Esophagus squamous epithelium (tissue), 4 donors: ENCODE data around the gene FBXW7.
A peak's percentile ranks its signal among the peaks of the same experiment; 100 is the strongest.

Experiments
- POLR2A ChIP-seq, 4 donors: fragments of 450-650 bp; IDR thresholded peaks; one replicate each; pipeline ENCODE4 v1.6.1; 2017; ENCODE audit warnings: antibody characterized with exemption in 4 of 4, mild to moderate bottlenecking in 4 of 4, moderate library complexity in 3 of 4
- TF ChIP-seq, protein P1 (sequence below), 6 experiments: fragments of 450-650 bp in 4 of 6; fragments of 200-600 bp in 2 of 6; sonication (generic) in 2 of 6; IDR thresholded peaks; one replicate each; pipeline ENCODE4 v1.5.1; 2016 to 2019; ENCODE audit warnings: antibody characterized with exemption in 6 of 6, mild to moderate bottlenecking in 4 of 6, moderate library complexity in 4 of 6

DNA sequence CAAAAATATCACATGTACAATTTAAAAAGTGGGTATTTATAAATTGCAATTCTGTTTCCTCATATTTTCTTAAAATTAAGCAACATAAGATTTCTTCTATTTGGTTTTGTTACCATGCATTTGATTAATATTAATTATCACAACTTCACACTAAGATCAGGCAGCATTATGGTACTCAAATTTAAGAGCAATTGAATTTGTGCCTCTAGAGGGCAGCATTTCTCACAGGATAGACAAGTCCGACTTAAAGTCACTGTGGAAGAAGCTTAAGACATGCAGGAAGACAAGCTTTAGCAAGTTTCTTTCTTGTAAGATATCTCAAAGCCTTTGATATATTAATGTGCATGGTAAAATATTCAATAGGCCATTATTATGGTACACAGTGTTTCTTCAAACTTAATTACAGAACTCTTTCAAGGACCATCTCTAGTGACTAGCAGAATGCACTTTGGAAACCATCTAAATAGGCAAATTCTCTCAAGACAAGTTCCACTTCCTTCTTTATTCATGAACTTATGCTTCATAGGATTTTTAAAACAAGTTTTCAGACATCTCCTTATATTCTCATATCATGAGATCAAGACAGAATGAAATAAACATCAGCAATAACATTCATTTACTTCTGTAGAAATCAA is 35.0 kb downstream of the FBXW7 start:
- TF ChIP-seq, protein P1, sequence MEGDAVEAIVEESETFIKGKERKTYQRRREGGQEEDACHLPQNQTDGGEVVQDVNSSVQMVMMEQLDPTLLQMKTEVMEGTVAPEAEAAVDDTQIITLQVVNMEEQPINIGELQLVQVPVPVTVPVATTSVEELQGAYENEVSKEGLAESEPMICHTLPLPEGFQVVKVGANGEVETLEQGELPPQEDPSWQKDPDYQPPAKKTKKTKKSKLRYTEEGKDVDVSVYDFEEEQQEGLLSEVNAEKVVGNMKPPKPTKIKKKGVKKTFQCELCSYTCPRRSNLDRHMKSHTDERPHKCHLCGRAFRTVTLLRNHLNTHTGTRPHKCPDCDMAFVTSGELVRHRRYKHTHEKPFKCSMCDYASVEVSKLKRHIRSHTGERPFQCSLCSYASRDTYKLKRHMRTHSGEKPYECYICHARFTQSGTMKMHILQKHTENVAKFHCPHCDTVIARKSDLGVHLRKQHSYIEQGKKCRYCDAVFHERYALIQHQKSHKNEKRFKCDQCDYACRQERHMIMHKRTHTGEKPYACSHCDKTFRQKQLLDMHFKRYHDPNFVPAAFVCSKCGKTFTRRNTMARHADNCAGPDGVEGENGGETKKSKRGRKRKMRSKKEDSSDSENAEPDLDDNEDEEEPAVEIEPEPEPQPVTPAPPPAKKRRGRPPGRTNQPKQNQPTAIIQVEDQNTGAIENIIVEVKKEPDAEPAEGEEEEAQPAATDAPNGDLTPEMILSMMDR (IDR thresholded peaks at IDR 0.05): peak; percentile 57 to 84 (median 74)
- TF ChIP-seq POLR2A (IDR thresholded peaks at IDR 0.05): no peak
